DND-41 (cell line): ENCODE measurements around the gene ZFYVE28.

ENCODE experiments used
- CTCF ChIP-seq: IDR thresholded peaks from 2 replicates; pipeline ENCODE4 v1.5.1; 2012; ENCODE audit warnings: borderline replicate concordance, low read length, moderate library complexity, mild to moderate bottlenecking; ENCODE audit not compliant: poor library complexity, severe bottlenecking; ENCODE audit errors: extremely low read depth
- EZH2 ChIP-seq: IDR thresholded peaks from 3 replicates; pipeline ENCODE4 v1.6.1; 2012; ENCODE audit warnings: borderline replicate concordance, low read depth, mild to moderate bottlenecking, moderate library complexity, low read length, inconsistent platforms; ENCODE audit not compliant: severe bottlenecking

GRCh38 chr4:2415213-2415612 is 3.2 kb downstream of the ZFYVE28 start:
- TF ChIP-seq CTCF (no peak), EZH2 (no peak)
